Colon (tissue), 2 donors: ENCODE data around the gene GJE1.
A peak's percentile ranks its signal among the peaks of the same experiment; 100 is the strongest.
"Not testable (repeated sequence)": the region's sequence is repeated elsewhere in the genome, so short reads cannot be mapped to it uniquely, and the experiment has no call there.

Experiments used
- FAIRE-seq: peaks from 2 replicates; lab custom pipeline; 2012; peaks lifted over from hg19 to GRCh38; lab: Jason Lieb, UNC
- donor health status: control.
- donor health status: control.

GJE1 gene

GRCh38 chr6:142132625-142133024, at the start of gene GJE1:
Gene GJE1 (plus strand): TSS chr6:142132925. CDS start chr6:142133159, 234 bp downstream.
- no peak for FAIRE-seq

GRCh38 chr6:142087950-142088857, 44.5 kb upstream of the GJE1 start:
- no peak for FAIRE-seq

- FAIRE-seq, result no peak
These were observed 43.9 kb upstream of the GJE1 start for GRCh38 chr6:142088858-142089216.

- FAIRE-seq, result not testable (repeated sequence)
These were observed 27.9 kb upstream of the GJE1 start for GRCh38 chr6:142104820-142105219.

DNA sequence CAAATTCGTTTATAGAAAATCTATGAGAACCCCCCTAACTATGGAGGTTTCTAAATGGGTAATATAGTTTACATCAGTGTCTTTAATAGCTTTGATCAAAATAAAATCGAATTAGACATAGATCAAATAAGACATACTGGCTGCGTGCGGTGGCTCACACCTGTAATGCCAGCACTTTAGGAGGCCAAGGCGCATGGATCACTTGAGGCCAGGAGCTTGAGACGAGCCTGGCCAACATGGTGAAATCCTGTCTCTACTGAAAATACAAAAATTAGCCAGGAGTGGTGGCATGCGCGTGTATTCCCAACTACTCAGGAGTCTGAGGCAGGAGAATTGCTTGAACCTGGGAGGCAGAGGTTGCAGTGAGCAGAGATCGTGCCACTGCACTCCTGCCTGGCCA, 21.9 kb upstream of the GJE1 start:
- FAIRE-seq, result not testable (repeated sequence)

- FAIRE-seq, result no peak
These were observed 20.2 kb upstream of the GJE1 start for GRCh38 chr6:142112451-142113061.

DNA sequence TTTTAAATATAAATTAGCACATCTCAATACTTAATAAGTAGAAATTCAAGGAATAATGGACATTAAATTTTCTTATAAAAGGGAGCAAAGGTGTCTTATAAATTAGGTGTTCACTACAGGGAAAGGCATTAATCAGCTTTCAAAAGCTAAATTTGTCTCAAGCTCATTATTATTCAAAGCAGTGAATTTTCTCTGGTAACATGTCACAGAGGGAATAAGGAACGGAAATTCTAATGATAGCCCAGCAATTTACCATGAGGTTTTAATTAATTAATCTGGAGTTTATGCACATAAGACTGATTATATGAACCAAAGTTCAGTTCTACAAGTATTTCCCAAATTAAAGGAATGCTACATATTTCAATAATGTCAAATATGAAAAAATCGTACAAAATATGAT, 15.4 kb upstream of the GJE1 start:
- no peak for FAIRE-seq

DNA sequence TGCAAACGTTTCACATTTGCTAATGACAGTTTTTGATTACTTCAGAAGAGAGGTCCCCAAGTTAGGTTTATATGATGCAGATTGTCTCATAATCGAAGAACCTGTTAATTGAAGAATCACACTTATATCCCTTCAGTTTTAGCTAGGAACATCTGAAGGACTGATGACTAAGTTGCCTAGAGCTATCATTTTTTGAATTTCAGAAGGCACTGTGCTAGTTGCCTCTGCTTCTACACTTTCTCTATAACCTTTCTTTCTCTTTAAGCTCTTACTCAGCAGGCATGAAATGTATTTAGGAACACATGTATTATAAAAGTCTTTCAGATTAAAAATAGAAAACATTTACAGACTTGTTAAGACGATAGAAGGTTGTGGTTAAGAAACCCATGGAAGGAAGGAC, 14.4 kb upstream of the GJE1 start:
- FAIRE-seq, result no peak

- no peak for FAIRE-seq
These were observed 13.8 kb upstream of the GJE1 start for GRCh38 chr6:142118925-142119324.

GRCh38 chr6:142121342-142121741, 11.4 kb upstream of the GJE1 start:
- no peak for FAIRE-seq

GRCh38 chr6:142130814-142131213, 1.9 kb upstream of the GJE1 start:
- FAIRE-seq, result no peak

DNA sequence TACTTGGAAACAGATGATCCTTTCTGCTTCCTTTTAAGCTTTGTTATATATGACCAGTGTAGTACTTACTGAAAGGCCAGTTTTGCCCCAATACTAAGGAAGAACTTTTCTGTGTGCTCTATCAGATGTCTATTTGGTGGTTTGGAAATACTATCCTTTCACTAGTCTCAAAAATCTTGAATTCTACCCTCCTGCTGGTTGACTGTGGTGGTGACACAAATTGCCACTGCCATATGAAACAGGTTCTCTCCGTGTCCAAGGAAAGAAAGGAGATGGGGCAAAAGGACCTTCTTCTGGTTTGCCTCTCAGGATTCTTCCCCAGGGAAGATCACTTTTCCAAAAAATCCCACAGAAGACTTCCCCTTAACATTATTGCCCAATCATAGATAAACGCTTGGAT, 6.2 kb downstream of the GJE1 start:
- FAIRE-seq, result no peak

DNA sequence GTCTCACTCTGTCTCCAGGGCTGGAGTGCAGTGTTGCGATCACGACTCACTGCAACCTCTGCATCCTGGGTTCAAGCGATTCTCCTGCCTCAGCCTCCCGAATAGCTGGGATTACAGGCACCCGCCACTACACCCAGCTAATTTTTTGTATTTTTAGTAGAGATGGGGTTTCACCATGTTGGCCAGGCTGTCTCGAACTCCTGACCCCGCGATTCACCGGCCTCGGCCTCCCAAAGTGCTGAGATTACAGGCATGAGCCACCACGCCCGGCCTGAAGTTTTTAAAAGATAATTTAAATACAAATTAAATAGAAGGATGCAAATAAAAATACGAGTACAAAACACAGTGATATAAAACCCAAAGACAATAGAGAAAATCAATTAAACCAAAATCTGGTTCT, 8.8 kb downstream of the GJE1 start:
- FAIRE-seq, result not testable (repeated sequence)

- FAIRE-seq, result peak; percentile 96
These were observed 14.3 kb downstream of the GJE1 start, which contains the start of the genes NMBR and VTA1 for GRCh38 chr6:142146828-142147662. Gene NMBR (minus strand): TSS chr6:142147122. CDS start chr6:142088658, 58,464 bp downstream. Gene VTA1 (plus strand): TSS chr6:142147263. CDS start chr6:142147288, 25 bp downstream.

DNA sequence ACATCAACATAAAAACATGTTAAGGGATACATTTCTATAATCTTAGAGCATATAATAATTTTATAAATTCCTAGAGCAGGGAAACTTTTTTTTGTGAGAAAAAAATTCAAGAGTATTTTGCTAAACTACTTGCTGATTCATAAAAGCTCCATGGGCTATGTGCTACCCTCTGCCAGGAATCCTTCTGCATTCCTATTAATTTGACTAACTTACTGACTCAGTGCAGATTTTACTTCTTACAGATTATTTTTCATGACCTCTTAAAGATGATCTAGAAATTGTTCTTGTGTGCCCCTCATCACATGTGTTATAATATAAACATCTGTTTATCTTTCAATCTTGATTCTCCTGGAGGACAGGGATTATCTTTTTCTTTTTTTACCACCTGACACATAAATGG, 20.0 kb downstream of the GJE1 start:
- FAIRE-seq, result no peak

DNA sequence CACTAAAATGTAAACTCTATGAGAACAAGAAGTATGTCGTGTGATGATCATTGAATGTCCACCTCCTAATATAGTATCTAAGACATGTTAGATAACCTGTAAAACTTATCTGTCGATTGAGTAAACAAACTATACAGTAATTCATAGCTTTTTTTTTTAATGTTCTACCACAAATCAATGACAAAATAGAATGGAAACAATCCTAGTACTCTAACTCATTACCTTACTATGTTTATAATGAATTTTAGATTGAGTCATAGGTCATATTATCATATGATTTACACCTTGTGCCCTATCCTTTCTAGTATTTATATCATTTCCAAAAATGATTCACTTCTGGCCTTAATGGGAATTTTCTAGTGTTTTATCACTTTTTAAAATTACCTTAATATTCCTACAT, 20.5 kb downstream of the GJE1 start:
- FAIRE-seq, result no peak

DNA sequence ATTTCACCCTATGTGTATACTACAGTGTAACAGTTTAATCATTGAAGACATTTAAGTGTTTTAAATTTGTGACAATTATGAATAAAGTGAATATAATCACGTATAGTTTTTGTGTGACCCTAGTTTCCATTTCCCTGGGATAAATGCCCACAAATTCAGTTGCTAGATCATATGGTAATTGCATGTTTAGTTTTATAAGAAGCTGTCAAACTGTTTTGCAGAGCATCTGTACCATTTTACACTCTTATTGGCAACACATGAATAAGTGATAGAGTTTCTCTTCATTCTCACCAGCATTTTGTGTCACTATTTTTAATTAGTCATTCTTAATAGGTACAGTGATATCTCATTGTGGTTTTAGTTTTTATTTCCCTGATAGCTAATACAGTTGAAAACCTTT, 21.6 kb downstream of the GJE1 start:
- no peak for FAIRE-seq

DNA sequence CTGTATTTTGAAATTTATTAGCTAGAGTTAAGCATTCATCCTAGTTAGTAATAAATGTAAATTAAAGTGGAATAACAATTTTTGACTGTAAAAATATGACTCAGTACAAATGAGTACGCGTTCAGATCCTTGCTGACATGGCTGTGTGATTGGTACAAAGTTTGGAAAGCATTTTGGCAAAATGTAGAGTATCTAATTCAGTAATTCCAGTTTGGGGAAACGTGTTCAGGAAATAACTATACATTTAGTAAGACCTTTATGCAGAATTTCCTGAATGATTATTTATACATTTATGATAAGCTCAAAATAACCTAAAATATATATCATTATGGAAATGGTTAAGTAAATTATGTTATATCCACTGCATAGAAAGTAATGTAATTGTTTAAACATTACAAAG, 22.4 kb downstream of the GJE1 start:
- FAIRE-seq, result no peak

- no peak for FAIRE-seq
These were observed 23.4 kb downstream of the GJE1 start for GRCh38 chr6:142155895-142156757.

DNA sequence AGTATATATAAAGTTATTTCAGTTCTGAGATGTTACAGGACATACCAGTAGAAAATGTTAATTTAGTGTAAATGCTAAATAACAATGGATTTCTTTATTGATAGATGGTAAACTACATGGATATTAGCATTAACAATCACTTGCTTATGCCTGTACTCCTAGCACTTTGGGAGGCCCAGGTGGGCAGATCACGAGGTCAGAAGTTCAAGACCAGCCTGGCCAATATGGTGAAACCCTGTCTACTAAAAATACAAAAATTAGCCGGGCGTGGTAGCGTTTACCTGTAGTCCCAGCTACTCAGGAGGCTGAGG, 24.0 kb downstream of the GJE1 start:
- FAIRE-seq, result not testable (repeated sequence)

DNA sequence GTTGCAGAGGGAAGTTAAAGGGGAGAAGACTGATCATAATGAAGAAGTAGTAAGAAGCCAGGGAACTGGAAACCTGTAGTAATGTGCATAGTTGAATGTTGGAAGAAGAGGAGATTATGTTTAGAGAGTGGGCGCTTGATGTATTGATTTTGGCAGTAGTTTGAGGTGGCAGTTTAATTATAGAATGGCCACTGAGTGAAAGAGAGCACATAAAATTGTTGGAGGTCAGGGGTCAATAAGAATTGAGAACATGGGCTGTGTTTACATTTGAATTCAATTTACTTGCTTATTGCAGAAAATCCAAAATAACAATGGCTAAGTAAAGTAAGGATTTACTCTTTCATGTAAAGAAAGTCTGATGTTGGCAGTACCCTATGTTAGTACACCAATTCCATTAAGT, 30.1 kb downstream of the GJE1 start:
- no peak for FAIRE-seq

DNA sequence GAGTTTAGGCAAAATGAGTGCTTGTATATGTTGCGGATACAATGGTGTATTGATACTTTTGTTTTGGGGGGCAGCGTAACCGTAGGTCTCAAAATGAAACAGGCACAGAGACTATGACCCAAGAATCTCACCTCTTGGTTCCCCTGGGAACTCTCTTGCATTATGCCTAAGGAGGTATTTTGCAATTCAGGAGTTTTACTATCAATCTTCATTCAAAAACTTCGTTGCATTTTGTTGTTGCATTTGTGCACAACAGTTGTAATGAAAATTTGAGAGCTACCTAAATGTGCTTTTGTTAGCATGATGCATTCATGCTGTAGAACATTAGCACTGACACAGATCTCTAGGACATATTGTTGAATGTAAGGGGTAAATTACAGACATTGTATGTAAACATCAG, 32.5 kb downstream of the GJE1 start:
- FAIRE-seq, result no peak
